HUES48 (cell line): ENCODE measurements around the gene TSPOAP1.
A peak's percentile ranks its signal among the peaks of the same experiment; 100 is the strongest.

Source experiments
- H3K27ac ChIP-seq: one replicate; pipeline ENCODE4 v1.7.0; 2013; ENCODE audit warnings: low read depth, low read length, inconsistent platforms
- H3K27me3 ChIP-seq: 2 replicates; pipeline ENCODE4 v1.6.1; 2013; ENCODE audit warnings: mild to moderate bottlenecking, low read length; ENCODE audit not compliant: control insufficient read depth, insufficient read depth
- H3K36me3 ChIP-seq: 2 replicates; pipeline ENCODE4 v1.6.1; 2013; ENCODE audit warnings: low read length; ENCODE audit not compliant: control insufficient read depth, insufficient read depth
- H3K4me1 ChIP-seq: 2 replicates; pipeline ENCODE4 v1.6.1; 2013; ENCODE audit warnings: mild to moderate bottlenecking, low read length; ENCODE audit not compliant: control insufficient read depth, insufficient read depth
- H3K4me3 ChIP-seq: 2 replicates; pipeline ENCODE4 v1.5.1; 2013; ENCODE audit warnings: mild to moderate bottlenecking, low read depth, low read length
- H3K9ac ChIP-seq: 2 replicates; pipeline ENCODE4 v1.6.1; 2013; ENCODE audit warnings: mild to moderate bottlenecking, low read depth, low read length, moderate library complexity
- H3K9me3 ChIP-seq: 2 replicates; pipeline ENCODE4 v1.6.1; 2013; ENCODE audit warnings: low read length; ENCODE audit not compliant: control insufficient read depth, insufficient read depth

The TSPOAP1 gene

GRCh38 chr17:58304750-58305486, 23.7 kb downstream of the TSPOAP1 start:
- Histone ChIP-seq H3K27me3 (no peaks in the 10 kb centered on the region), H3K9ac (peak overlapping the region; percentile 58; the same call in 1 of the 2 replicates), H3K27ac (no peak overlapping the region), H3K4me1 (peaks cover 3% of the 10 kb centered on the region; the same call in 1 of the 2 replicates), H3K36me3 (no peaks in the 10 kb centered on the region), H3K9me3 (no peaks in the 10 kb centered on the region), H3K4me3 (no peak overlapping the region)

DNA sequence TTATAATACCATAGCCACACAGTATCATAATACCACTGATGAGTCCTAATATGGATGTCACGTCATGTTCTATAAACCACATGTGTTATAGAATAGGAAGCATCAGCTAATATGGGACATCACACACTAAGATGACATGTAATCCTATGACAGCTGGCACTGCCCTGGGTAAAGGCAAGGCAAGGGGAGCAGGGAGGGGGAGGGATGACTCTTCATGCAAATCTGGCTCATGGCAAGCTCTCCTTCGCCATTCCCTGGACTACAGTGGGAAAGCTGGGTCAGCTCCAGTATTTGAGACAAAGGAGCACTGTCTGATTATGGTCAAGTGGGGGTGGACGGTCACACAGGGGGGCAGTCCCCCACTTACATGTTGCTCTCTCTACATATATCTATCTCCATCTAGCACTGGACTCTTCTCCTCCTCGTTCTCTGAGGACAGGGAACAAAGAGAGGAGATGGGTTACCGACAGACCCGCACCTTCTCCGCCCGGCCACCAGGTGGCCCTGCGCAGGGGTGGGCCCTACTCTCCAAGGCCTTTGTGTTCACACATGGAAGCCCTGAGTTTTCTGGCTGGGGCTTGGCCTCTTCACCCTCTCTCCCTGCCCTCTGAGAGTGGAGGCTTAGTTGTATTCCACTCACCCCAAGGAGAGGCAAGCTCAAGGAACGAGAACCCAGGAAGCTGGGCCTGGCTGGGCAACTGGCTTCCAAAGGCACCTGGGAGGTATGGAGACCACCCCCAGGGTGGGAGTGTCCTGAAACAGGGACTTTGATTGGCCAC, 24.4 kb downstream of the TSPOAP1 start:
- H3K9me3 ChIP-seq, result no peaks in the 10 kb centered on the region
- H3K27me3 ChIP-seq, result no peaks in the 10 kb centered on the region
- no peak overlapping the region for H3K27ac ChIP-seq
- H3K9ac ChIP-seq, result peak overlapping the region; percentile 58; the same call in 1 of the 2 replicates
- no peak overlapping the region for H3K4me3 ChIP-seq
- no peaks in the 10 kb centered on the region for H3K36me3 ChIP-seq
- H3K4me1 ChIP-seq, result peaks cover 3% of the 10 kb centered on the region; the same call in 1 of the 2 replicates

DNA sequence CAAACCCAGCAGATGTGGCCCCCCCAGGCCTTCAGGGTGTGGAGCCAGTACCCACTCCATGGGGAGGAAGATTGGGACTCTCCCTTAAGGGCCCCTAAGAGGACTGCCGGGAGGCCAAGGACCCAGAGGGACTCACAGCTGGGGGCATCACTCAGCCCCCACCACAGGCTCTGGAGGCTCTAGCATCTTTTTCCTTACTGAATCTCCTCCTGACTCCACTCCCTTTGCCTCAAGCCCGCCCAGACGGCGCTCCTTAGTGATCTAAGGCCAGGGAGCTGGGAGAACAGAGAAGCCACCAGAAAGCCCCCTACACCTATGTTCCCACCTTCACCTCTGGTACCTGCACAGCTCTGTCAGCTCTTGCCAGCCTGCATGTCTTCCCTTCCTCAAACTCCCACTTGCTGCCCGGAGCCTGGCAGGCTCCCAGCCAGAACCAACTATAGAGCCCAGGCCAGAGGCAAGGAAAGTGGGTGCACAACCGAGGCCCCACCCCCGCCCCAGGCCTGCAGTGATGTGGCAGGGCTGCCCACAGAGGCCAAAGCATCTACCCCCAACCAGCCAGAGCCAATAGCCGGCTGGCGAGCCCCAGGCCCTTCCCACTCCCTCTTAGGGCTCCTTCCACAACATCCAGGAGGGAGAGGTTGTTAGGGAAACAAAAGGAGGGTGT, 25.5 kb downstream of the TSPOAP1 start:
- peaks cover 3% of the 10 kb centered on the region; the same call in 1 of the 2 replicates for H3K4me1 ChIP-seq

GRCh38 chr17:58302171-58302918, 26.2 kb downstream of the TSPOAP1 start:
- H3K27ac ChIP-seq, result no peak overlapping the region
- H3K9me3 ChIP-seq, result no peaks in the 10 kb centered on the region
- no peaks in the 10 kb centered on the region for H3K27me3 ChIP-seq
- H3K9ac ChIP-seq, result no peak overlapping the region
- peaks cover 3% of the 10 kb centered on the region; the same call in 1 of the 2 replicates for H3K4me1 ChIP-seq
- H3K36me3 ChIP-seq, result no peaks in the 10 kb centered on the region
- H3K4me3 ChIP-seq, result no peak overlapping the region

More for the DNA sequence above, 25.5 kb downstream of the TSPOAP1 start:
- no peak overlapping the region for H3K4me3 ChIP-seq
- H3K9me3 ChIP-seq, result no peaks in the 10 kb centered on the region
- no peak overlapping the region for H3K27ac ChIP-seq
- no peak overlapping the region for H3K9ac ChIP-seq
- H3K36me3 ChIP-seq, result no peaks in the 10 kb centered on the region
- no peaks in the 10 kb centered on the region for H3K27me3 ChIP-seq

GRCh38 chr17:58301504-58302150, 27.0 kb downstream of the TSPOAP1 start:
- H3K4me1 ChIP-seq, result peaks cover 3% of the 10 kb centered on the region; the same call in 1 of the 2 replicates
- no peak overlapping the region for H3K9ac ChIP-seq
- no peak overlapping the region for H3K27ac ChIP-seq
- no peaks in the 10 kb centered on the region for H3K9me3 ChIP-seq
- H3K36me3 ChIP-seq, result no peaks in the 10 kb centered on the region
- H3K27me3 ChIP-seq, result no peaks in the 10 kb centered on the region
- no peak overlapping the region for H3K4me3 ChIP-seq

GRCh38 chr17:58300336-58300735, 28.3 kb downstream of the TSPOAP1 start:
- Histone ChIP-seq H3K4me1 (peaks cover 3% of the 10 kb centered on the region; the same call in 1 of the 2 replicates), H3K27ac (no peak overlapping the region), H3K9me3 (no peaks in the 10 kb centered on the region), H3K36me3 (no peaks in the 10 kb centered on the region), H3K27me3 (no peaks in the 10 kb centered on the region), H3K4me3 (no peak overlapping the region), H3K9ac (no peak overlapping the region)

DNA sequence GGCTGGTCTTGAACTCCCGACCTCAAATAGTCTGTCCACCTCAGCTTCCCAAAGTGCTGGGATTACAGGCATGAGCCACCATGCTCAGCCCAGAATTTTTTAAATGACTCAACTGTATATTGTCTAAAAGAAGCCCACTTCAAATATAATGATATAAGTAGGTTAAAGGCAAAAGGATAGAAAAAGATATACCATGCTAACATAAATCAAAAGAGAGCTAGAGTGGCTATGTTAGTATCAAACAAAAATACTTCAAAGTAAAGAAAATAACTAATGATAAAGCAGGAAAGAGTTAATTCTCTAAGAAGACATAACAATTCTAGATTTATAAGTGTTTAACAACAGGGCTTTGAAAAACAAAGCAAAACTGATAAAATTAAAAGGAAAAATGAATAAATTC, 34.6 kb downstream of the TSPOAP1 start:
- Histone ChIP-seq H3K36me3 (no peaks in the 10 kb centered on the region), H3K4me3 (no peak overlapping the region), H3K27me3 (no peaks in the 10 kb centered on the region), H3K9ac (no peak overlapping the region), H3K9me3 (no peaks in the 10 kb centered on the region), H3K4me1 (no peaks in the 10 kb centered on the region), H3K27ac (no peak overlapping the region)

DNA sequence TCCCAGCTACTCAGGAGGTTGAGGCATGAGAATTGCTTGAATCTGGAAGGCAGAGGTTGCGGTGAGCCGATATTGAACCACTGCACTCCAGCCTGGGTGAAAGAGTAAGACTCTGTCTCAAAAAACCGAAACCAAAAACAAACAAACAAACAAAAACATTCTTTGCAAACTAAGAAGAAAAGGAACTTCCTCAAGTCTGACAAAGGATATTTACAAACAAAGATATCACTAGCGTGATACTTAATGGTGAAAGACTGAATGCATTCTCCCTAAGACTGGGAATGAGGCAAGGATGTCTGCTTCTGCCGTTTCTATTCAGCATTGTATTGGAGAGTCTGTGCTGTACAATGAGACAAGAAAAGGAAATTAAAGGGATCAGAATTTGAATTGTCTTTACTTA, 37.3 kb downstream of the TSPOAP1 start:
- no peak overlapping the region for H3K9ac ChIP-seq
- H3K9me3 ChIP-seq, result no peaks in the 10 kb centered on the region
- no peaks in the 10 kb centered on the region for H3K27me3 ChIP-seq
- no peaks in the 10 kb centered on the region for H3K4me1 ChIP-seq
- no peak overlapping the region for H3K27ac ChIP-seq
- no peaks in the 10 kb centered on the region for H3K36me3 ChIP-seq
- no peak overlapping the region for H3K4me3 ChIP-seq

DNA sequence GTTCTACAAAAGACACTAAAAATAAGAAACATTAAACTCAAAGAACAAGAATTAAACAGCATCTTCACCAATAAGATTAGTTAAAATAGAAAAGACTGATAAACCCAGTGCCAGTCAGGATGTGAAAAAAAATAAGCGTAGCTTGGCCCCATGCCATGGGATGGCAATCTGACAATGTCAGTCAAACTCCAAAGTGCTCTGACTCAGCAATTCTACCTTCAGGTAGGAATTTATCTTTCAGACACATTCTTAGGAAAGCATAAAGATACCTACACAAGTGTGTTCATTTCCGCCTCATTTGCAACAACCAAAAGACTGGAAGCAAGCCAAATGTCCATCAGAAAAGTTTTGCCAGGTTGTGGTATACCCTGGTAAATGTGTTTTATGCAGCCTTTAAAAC, 38.7 kb downstream of the TSPOAP1 start:
- Histone ChIP-seq H3K9ac (no peak overlapping the region), H3K36me3 (no peaks in the 10 kb centered on the region), H3K27me3 (no peaks in the 10 kb centered on the region), H3K27ac (no peak overlapping the region), H3K9me3 (no peaks in the 10 kb centered on the region), H3K4me1 (peaks cover 5% of the 10 kb centered on the region), H3K4me3 (no peak overlapping the region)

- Histone ChIP-seq H3K9me3 (no peaks in the 10 kb centered on the region), H3K9ac (no peak overlapping the region), H3K4me3 (no peak overlapping the region), H3K36me3 (no peaks in the 10 kb centered on the region), H3K27ac (no peak overlapping the region), H3K4me1 (peaks cover 11% of the 10 kb centered on the region), H3K27me3 (no peaks in the 10 kb centered on the region; the same call in 1 of the 2 replicates)
Observed at GRCh38 chr17:58285422-58285810, 43.2 kb downstream of the TSPOAP1 start.
